HepG2 (cell line): ENCODE results near the gene PRSS22. TPM values are rescaled to one million over a fixed set of nuclear protein-coding genes. Genes with fewer than 3 reads are reported as not detected.
A peak's percentile ranks its signal among the peaks of the same experiment; 100 is the strongest.

Source experiments
- ATAC-seq: fragments of 200-7000 bp; cut with Tn5 transposase; 3 replicates; pipeline ENCODE4 v1.9.1; 2020; ENCODE audit warnings: mild to moderate bottlenecking, moderate library complexity
- BruUV-seq: library from RNA; stranded (reverse); fragments of 400-500 nt; replicated peaks from 2 replicates; lab custom pipeline; 2021; lab: Mats Ljungman, UMichigan
- CTCF ChIA-PET: fragments of 300-600 bp; formaldehyde crosslinking; extraction: SDS; loops from one replicate; lab custom pipeline; 2021; ENCODE audit warnings: low total read pairs, inconsistent platforms, low intra/inter-chr PET ratio; lab: Yijun Ruan, JAX
- POLR2A ChIA-PET: fragments of 350-600 bp; sonication (Branson Sonifier 250); formaldehyde crosslinking; loops from one replicate; lab custom pipeline; 2020; ENCODE audit warnings: antibody characterized with exemption, inconsistent platforms; lab: Yijun Ruan, JAX
- DNase-seq: peaks from one replicate; pipeline ENCODE4 v3.0.0-alpha.2; 2015; ENCODE audit warnings: low spot score
- FAIRE-seq: peaks from 3 replicates; lab custom pipeline; 2011; peaks lifted over from hg19 to GRCh38; lab: Jason Lieb, UNC
- H2AFZ ChIP-seq: one replicate; pipeline ENCODE4 v1.6.1; 2011; ENCODE audit warnings: low read length, inconsistent platforms
- H3K27ac ChIP-seq: fragments of 300-600 bp; 3 replicates; pipeline ENCODE4 v1.8.0; 2011; ENCODE audit warnings: mixed run types, mild to moderate bottlenecking, mixed read lengths, low read length, inconsistent platforms; ENCODE audit not compliant: insufficient read depth; ENCODE audit errors: extremely low read length
- H3K27me3 ChIP-seq, 2 experiments: fragments of 200-600 bp in 1 of 2; 2 replicates in 1 of 2; 3 replicates in 1 of 2; pipeline versions ENCODE4 v1.6.0 to v1.8.0; 2011; ENCODE audit warnings: low read length in 2 of 2, mild to moderate bottlenecking in 2 of 2, moderate library complexity in 2 of 2, inconsistent platforms in 1 of 2; ENCODE audit not compliant: insufficient read depth in 2 of 2, control insufficient read depth in 1 of 2
- H3K36me3 ChIP-seq, 2 experiments: fragments of 200-600 bp in 1 of 2; replicated peaks in 1 of 2; 2 replicates in 1 of 2; 3 replicates in 1 of 2; pipeline versions ENCODE4 v1.5.1 to v1.8.0; 2011; ENCODE audit warnings: low read length in 2 of 2, inconsistent platforms in 1 of 2; ENCODE audit not compliant: insufficient read depth in 2 of 2, control insufficient read depth in 1 of 2
- H3K4me1 ChIP-seq: 2 replicates; pipeline ENCODE4 v1.5.1; 2012; ENCODE audit warnings: low read length, inconsistent platforms; ENCODE audit not compliant: insufficient read depth
- H3K4me2 ChIP-seq: 2 replicates; pipeline ENCODE4 v1.6.0; 2011; ENCODE audit warnings: low read depth, low read length, inconsistent platforms
- H3K4me3 ChIP-seq, 3 experiments: fragments of 200-600 bp in 1 of 3; sonication (generic), shearing (Covaris generic) in 1 of 3; replicated peaks in 1 of 3; 2 replicates each; pipeline ENCODE4 v1.5.1; 2011 to 2016; ENCODE audit warnings: low read length in 3 of 3, inconsistent platforms in 2 of 3, low read depth in 2 of 3, mild to moderate bottlenecking in 2 of 3, control low read depth in 1 of 3, mixed read lengths in 1 of 3; ENCODE audit not compliant: insufficient read depth in 1 of 3
- H3K79me2 ChIP-seq: one replicate; pipeline ENCODE4 v1.6.1; 2011; ENCODE audit warnings: low read length, inconsistent platforms; ENCODE audit not compliant: insufficient read depth
- H3K9ac ChIP-seq: 2 replicates; pipeline ENCODE4 v1.6.0; 2011; ENCODE audit warnings: mild to moderate bottlenecking, low read depth, low read length, inconsistent platforms; ENCODE audit not compliant: insufficient read depth
- H3K9me3 ChIP-seq: 2 replicates; pipeline ENCODE4 v1.5.1; 2012; ENCODE audit warnings: mild to moderate bottlenecking, low read length
- H4K20me1 ChIP-seq: 2 replicates; pipeline ENCODE4 v1.6.0; 2011; ENCODE audit warnings: inconsistent platforms, mild to moderate bottlenecking, low read length, moderate library complexity; ENCODE audit not compliant: insufficient read depth
- FOXO1 ChIP-seq: sonication (generic); formaldehyde crosslinking; IDR thresholded peaks from 2 replicates; pipeline ENCODE4 v1.4.0; 2020; ENCODE audit warnings: missing genetic modification reagents
- MEIS2 ChIP-seq: sonication (generic); formaldehyde crosslinking; IDR thresholded peaks from 2 replicates; pipeline ENCODE4 v1.9.0; 2021; ENCODE audit warnings: mild to moderate bottlenecking, missing genetic modification reagents
- NFKBIZ ChIP-seq: IDR thresholded peaks from 2 replicates; pipeline ENCODE4 v1.6.1; 2018; ENCODE audit warnings: missing genetic modification reagents, missing compliant biosample characterization
- NR2F6 ChIP-seq, 2 experiments: IDR thresholded peaks; 2 replicates each; pipeline ENCODE4 v1.6.1; 2016; ENCODE audit warnings: antibody characterized with exemption in 1 of 2, mild to moderate bottlenecking in 1 of 2
- POLR2AphosphoS5 ChIP-seq: IDR thresholded peaks from 2 replicates; pipeline ENCODE4 v1.6.1; 2012; ENCODE audit warnings: low read depth, low read length
- RFXANK ChIP-seq: IDR thresholded peaks from 2 replicates; pipeline ENCODE4 v1.6.1; 2016
- SYNCRIP ChIP-seq: fragments of 200-400 bp; formaldehyde crosslinking; IDR thresholded peaks from 2 replicates; pipeline ENCODE4 v1.6.1; 2018; ENCODE audit warnings: mild to moderate bottlenecking, low read depth, low read length; ENCODE audit not compliant: insufficient read depth
- ZNF275 ChIP-seq: sonication (generic); formaldehyde crosslinking; IDR thresholded peaks from 2 replicates; pipeline ENCODE4 v1.8.0; 2022; ENCODE audit warnings: missing genetic modification reagents, mild to moderate bottlenecking, inconsistent platforms, borderline replicate concordance
- ZNF607 ChIP-seq: sonication (generic); formaldehyde crosslinking; IDR thresholded peaks from 2 replicates; pipeline ENCODE4 v1.5.1; 2020; ENCODE audit warnings: missing genetic modification reagents, mild to moderate bottlenecking, borderline replicate concordance
- ZNF883 ChIP-seq: sonication (generic); formaldehyde crosslinking; IDR thresholded peaks from 2 replicates; pipeline ENCODE4 v1.5.1; 2020; ENCODE audit warnings: mild to moderate bottlenecking, missing genetic modification reagents; ENCODE audit errors: not compliant biosample characterization
- ZNF891 ChIP-seq: sonication (generic); formaldehyde crosslinking; IDR thresholded peaks from 2 replicates; pipeline ENCODE4 v1.5.0; 2020; ENCODE audit warnings: mild to moderate bottlenecking, missing genetic modification reagents
- WGBS: methylation state at CpG from one replicate; pipeline ENCODE4 v1.1.6; 2017; ENCODE audit warnings: low lambda C conversion rate; 5-methylcytosine and 5-hydroxymethylcytosine counted together
- in situ Hi-C: cut with HindIII; loops from 2 replicates; pipeline ENCODE4 v1.10.0; 2017; ENCODE audit warnings: low pct_unique_long_range_greater_than_20kb; ENCODE audit not compliant: extremely low pct_ligation_motif_present
- intact Hi-C: fragments of 100-400 bp; cut with micrococcal nuclease; formaldehyde crosslinking; loops from one replicate; pipeline ENCODE4 v1.10.0; 2022; ENCODE audit not compliant: unreplicated experiment
- polyA plus RNA-seq, 8 experiments: library from polyadenylated mRNA; depleted of rRNA in 3 of 8; stranded (reverse) in 7 of 8; unstranded in 1 of 8; fragments of >200 nt; fragmentation: Illumina TruSeq in 4 of 8; extraction: Trizol in 4 of 8; gene quantifications; 2 replicates each; pipeline versions ENCODE4 v1.2.1 to v1.2.3, GENCODE V29; 2011 to 2016; ENCODE audit warnings: low read depth in 4 of 8, missing spikeins in 1 of 8, mixed read lengths in 1 of 8; ENCODE audit not compliant: insufficient read depth in 1 of 8
- total RNA-seq, 5 experiments: library from RNA; depleted of rRNA; stranded (reverse); fragments of >200 nt; fragmentation: Illumina TruSeq; extraction: Trizol; gene quantifications; 2 replicates each; pipeline ENCODE4 v1.2.3, GENCODE V29; 2016; ENCODE audit warnings: low read depth in 1 of 5
- TF ChIP-seq, protein P1 (sequence below): sonication (generic); formaldehyde crosslinking; IDR thresholded peaks from 2 replicates; pipeline ENCODE4 v1.8.0; 2022; ENCODE audit warnings: missing genetic modification reagents, mild to moderate bottlenecking, borderline replicate concordance

PRSS22 gene
- total and polyA plus RNA-seq, 2 of the 13 experiments (the other 11 are each of a cell fraction or from before 2014, with no cell fraction given), result 0.24 to 0.32 TPM

DNA sequence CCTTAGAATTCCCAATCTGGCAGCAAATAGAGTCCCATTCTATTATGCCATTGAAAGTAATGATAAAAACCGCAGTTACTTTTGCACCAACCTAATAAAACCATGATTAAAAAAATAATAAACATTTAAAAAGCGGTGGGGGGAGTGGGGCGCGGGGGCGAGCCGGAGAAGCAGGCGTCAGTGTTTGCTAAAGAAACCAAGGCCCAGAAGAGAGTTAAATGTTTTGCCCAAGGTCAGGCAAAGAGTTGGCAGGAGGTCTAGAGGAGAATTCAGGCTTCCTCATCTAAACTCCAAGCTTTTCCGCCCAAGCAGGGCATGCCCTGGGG lies 9.7 kb upstream of the PRSS22 start:
- ChIA-PET POLR2A (interaction anchor here (0.8 to 2.4 kb wide), 10 partner anchors 9 to 116 kb away, joined by 3 to 28 read pairs (median 12); partner anchors contain the start of genes FLYWCH1, FLYWCH2, PRSS22 and SRRM2), CTCF (interaction anchor here (1.1 to 3.1 kb wide), 3 partner anchors 14 to 59 kb away, joined by 3 to 30 read pairs (median 19); no protein-coding TSS in a partner anchor)
- H3K4me3 ChIP-seq, result peak overlapping the region; percentile 65 to 83 (median 80)
- peak overlapping the region; percentile 100 for H2AFZ ChIP-seq
- H3K4me1 ChIP-seq, result peaks cover 29% of the 10 kb centered on the region
- H3K36me3 ChIP-seq, result no peaks in the 10 kb centered on the region
- in situ Hi-C loops, result no loop called here
- no peaks in the 10 kb centered on the region for H3K9me3 ChIP-seq
- no TSS peak for BruUV-seq
- DNase-seq, result no peak
- WGBS, result 39% methylated on average over 8 of the region's 8 CpGs
- ATAC-seq, result no peak
- intact Hi-C loops, result loop anchor here (5.0 kb wide), 1 partner anchor 45 kb away; the partner anchor contains the start of gene FLYWCH1
- H3K9ac ChIP-seq, result peak overlapping the region; percentile 61
- H3K27me3 ChIP-seq, result peaks cover 0 to 7% of the 10 kb centered on the region in 2 experiments; a peak in 1 of 5 replicates
- TF ChIP-seq, protein P1, sequence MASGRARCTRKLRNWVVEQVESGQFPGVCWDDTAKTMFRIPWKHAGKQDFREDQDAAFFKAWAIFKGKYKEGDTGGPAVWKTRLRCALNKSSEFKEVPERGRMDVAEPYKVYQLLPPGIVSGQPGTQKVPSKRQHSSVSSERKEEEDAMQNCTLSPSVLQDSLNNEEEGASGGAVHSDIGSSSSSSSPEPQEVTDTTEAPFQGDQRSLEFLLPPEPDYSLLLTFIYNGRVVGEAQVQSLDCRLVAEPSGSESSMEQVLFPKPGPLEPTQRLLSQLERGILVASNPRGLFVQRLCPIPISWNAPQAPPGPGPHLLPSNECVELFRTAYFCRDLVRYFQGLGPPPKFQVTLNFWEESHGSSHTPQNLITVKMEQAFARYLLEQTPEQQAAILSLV (CRISPR knock-in tag), result no peak
- TF ChIP-seq MEIS2 (no peak), ZNF607 (CRISPR knock-in tag) (no peak)
- no peaks in the 10 kb centered on the region for H3K79me2 ChIP-seq
- H3K27ac ChIP-seq, result peak overlapping the region; percentile 73
- H4K20me1 ChIP-seq, result no peaks in the 10 kb centered on the region
- no peak for FAIRE-seq
- peak overlapping the region; percentile 100 for H3K4me2 ChIP-seq

DNA sequence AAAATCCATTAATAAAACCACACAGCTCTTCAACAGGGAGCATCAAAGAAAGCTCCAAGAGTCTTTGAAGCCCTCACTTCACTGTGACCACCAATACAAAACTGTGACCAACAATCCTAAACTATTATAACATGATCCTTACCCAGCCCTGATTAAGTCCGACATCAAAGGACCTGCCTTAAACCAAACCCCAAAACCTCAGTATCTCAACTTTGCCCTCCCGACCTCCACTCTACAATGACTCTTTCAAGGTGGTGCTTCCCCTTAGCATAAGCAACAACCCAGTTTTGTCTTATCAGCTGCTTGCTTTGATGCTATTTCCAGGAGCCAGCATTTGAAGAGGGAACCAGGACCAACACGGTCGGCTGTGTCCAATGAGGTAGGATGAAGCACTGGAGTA lies 8.5 kb upstream of the PRSS22 start:
- Histone ChIP-seq H3K4me1 (peaks cover 29% of the 10 kb centered on the region), H3K4me2 (no peak overlapping the region), H3K9me3 (no peaks in the 10 kb centered on the region), H2AFZ (no peak overlapping the region), H4K20me1 (no peaks in the 10 kb centered on the region), H3K79me2 (no peaks in the 10 kb centered on the region), H3K9ac (no peak overlapping the region), H3K27ac (no peak overlapping the region), H3K36me3 (no peaks in the 10 kb centered on the region), H3K4me3 (no peak overlapping the region), H3K27me3 (peaks cover 0 to 7% of the 10 kb centered on the region in 2 experiments; a peak in 1 of 5 replicates)
- intact Hi-C loops (loop anchor here (5.0 kb wide), 1 partner anchor 46 kb away; the partner anchor contains the start of gene FLYWCH1), in situ Hi-C loops (no loop called here)
- ATAC-seq (no peak), FAIRE-seq (no peak), DNase-seq (no peak)
- WGBS, result 48% methylated on average over 3 of the region's 4 CpGs
- POLR2A ChIA-PET, result interaction anchor here (2.4 kb wide), 1 partner anchor 40 kb away, joined by 28 read pairs; no protein-coding TSS in a partner anchor
- BruUV-seq, result no TSS peak
- TF ChIP-seq NFKBIZ (CRISPR knock-in tag) (no peak), SYNCRIP (no peak), RFXANK (CRISPR knock-in tag) (no peak), ZNF275 (CRISPR knock-in tag) (no peak), POLR2AphosphoS5 (no peak), ZNF607 (CRISPR knock-in tag) (no peak), FOXO1 (CRISPR knock-in tag) (no peak), ZNF891 (CRISPR knock-in tag) (no peak), ZNF883 (CRISPR knock-in tag) (no peak), NR2F6 (IDR thresholded peaks at IDR 0.05) (no peak), NR2F6 (CRISPR knock-in tag; IDR thresholded peaks at IDR 0.05) (no peak)
- CTCF ChIA-PET, result no interaction called here
